ENCODE results near the gene HIPK2.
"Not testable (repeated sequence)": the region's sequence is repeated elsewhere in the genome, so short reads cannot be mapped to it uniquely, and the experiment has no call there.

Gene HIPK2

DNA sequence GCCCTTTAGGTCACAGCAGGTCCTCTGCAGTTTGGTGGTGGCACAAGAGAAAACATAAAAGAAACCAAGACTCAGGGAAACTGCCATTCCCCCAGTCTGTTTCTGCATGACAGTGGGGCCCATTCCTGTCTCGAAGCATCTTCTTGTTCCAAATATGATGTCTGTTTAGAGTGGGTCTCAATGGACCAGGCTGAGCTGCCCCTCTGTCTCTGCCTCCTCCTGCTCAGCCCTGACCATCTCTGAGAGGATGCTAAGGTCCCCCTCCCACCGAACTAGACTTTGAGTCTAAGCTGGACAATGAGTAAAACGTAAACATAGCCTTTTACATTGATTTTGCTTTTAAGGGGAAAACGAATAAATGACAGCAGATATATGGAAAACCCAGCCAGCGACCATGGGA lies 213.9 kb downstream of the HIPK2 start:
- no peak for TF ChIP-seq ZFX (IDR thresholded peaks at IDR 0.05)
- TF ChIP-seq, protein P1, sequence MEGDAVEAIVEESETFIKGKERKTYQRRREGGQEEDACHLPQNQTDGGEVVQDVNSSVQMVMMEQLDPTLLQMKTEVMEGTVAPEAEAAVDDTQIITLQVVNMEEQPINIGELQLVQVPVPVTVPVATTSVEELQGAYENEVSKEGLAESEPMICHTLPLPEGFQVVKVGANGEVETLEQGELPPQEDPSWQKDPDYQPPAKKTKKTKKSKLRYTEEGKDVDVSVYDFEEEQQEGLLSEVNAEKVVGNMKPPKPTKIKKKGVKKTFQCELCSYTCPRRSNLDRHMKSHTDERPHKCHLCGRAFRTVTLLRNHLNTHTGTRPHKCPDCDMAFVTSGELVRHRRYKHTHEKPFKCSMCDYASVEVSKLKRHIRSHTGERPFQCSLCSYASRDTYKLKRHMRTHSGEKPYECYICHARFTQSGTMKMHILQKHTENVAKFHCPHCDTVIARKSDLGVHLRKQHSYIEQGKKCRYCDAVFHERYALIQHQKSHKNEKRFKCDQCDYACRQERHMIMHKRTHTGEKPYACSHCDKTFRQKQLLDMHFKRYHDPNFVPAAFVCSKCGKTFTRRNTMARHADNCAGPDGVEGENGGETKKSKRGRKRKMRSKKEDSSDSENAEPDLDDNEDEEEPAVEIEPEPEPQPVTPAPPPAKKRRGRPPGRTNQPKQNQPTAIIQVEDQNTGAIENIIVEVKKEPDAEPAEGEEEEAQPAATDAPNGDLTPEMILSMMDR (conservative IDR thresholded peaks at IDR 0.05) = no peak
- H3K27ac ChIP-seq = no peak overlapping the region

DNA sequence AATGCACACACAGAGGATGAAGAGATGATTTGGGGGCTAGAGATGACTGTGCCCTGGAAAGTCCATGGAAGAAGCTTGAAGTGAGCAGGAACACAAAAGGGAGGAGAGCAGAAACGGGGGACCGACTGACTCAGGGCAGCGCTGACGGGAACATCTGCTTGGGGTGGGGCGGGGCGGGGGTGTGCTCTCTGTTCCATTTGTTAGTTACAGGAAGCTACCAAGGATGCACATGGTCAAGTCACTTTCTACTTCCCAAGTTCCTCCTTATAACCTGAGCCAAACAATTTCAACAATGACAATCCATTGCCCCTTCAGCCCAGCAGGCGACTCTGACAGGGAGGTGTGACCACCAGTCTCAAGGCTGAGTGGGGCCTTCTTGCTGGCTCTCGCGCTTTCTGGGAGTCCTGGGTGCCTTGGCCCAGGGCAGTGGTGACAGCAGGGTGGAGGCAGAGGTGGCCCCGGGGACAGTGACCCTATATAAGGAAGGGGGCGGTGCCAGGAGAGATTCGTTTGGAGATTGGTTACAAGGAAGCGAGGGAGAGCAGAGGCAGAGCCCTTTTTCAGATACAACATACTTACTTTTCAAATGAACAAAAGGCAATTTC lies 214.7 kb downstream of the HIPK2 start:
- no peak for TF ChIP-seq ZFX (IDR thresholded peaks at IDR 0.05)
- TF ChIP-seq, protein P1 (conservative IDR thresholded peaks at IDR 0.05) = no peak
- no peak overlapping the region for H3K27ac ChIP-seq

DNA sequence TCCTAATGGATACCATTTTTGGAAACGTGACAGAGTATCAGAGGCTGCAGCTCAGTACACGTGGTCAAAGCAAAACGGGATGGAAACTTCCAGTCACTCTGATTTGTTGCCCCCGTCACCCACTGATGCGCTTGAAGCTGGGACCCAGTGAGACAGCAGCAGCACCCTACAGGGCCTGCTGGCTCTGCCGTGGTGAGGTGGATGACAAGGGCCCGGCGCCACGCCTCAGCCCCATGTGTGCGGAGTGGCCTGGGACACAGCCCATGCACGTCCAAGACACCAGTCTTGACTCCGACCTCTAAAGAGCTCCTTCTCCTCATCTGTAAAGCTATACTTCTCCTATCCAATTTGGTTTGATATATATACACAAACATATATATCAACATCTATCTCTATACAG lies 215.3 kb downstream of the HIPK2 start:
- H3K27ac ChIP-seq = no peak overlapping the region
- TF ChIP-seq ZFX (IDR thresholded peaks at IDR 0.05) = no peak
- TF ChIP-seq, protein P1 (conservative IDR thresholded peaks at IDR 0.05) = no peak

DNA sequence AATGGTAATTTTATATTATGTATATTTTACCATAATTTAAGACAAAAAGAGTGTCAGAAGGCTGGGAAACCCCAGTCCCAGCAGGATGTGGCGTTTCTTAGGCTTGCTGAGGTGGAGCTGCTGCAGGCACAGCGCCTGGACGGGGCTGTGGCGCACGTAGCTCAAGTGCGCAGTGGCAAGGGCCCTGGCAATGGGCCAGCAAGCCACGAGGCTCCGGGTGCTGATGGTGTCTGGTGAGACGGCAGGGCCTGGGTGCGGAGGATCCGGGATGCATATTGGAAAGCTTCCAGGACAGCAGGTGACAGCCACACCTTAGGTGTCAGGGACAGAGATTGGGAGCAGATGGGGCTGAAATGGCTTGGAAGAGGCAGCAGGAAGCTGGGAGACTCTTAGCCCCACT lies 217.1 kb downstream of the HIPK2 start:
- no peak for TF ChIP-seq ZFX (IDR thresholded peaks at IDR 0.05)
- TF ChIP-seq, protein P1 (conservative IDR thresholded peaks at IDR 0.05) = no peak
- H3K27ac ChIP-seq = no peak overlapping the region

DNA sequence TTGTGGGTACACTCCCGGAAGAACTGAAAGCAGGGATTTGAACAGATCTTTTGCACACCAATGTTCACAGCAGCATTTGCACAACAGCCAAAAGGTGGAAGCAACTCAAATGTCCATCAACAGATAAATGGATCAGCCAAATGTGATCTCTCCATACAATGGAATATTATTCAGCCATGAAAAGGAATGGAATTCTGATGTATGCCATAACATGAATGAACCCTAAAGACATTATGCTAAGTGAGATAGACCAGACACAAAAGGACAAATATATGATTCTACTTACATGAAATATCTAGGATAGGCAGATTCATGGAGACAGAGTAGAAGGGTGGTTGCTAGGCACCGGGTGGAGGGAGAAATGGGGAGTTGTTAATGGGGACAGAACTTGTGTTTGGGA lies 217.6 kb downstream of the HIPK2 start:
- TF ChIP-seq, protein P1 (conservative IDR thresholded peaks at IDR 0.05) = no peak
- no peak for TF ChIP-seq ZFX (IDR thresholded peaks at IDR 0.05)
- H3K27ac ChIP-seq = no peak overlapping the region

DNA sequence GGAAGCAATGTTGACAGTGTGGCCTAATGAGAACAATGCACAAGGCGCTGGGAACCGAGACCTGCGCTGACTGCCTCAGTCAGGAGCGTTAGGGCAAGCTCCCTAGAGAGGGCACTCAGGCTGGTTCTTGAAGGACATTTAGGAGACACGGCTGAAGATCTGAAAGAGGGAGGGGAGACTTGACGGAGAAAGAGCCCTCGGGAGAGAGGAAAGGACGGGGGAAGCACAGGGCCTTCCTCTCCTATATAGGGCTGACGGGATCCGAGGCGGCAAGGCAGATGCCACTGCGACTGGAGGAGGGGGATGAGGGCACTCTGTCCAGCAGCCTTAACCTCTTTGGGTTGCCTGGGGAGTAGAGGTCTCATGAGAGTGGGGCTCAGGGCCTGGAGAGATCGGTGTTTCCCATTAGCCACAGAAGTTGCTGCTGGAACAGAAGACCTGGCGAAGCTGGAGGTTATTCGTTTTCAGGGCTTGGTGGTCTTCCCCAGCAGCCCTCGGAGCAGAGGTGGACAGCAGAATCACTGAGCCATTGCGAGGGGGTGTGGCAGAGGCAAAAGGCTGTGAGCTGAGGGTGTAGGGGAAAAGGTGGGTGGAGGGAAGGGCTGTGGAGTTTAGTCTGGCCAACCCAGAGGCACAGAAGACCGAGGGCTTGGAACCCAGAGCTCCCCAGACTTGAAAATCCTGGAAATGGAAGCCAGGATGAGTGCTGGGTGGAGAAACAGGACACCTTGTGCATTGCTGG lies 218.3 kb downstream of the HIPK2 start:
- TF ChIP-seq, protein P1 (conservative IDR thresholded peaks at IDR 0.05) = no peak
- no peak for TF ChIP-seq ZFX (IDR thresholded peaks at IDR 0.05)

DNA sequence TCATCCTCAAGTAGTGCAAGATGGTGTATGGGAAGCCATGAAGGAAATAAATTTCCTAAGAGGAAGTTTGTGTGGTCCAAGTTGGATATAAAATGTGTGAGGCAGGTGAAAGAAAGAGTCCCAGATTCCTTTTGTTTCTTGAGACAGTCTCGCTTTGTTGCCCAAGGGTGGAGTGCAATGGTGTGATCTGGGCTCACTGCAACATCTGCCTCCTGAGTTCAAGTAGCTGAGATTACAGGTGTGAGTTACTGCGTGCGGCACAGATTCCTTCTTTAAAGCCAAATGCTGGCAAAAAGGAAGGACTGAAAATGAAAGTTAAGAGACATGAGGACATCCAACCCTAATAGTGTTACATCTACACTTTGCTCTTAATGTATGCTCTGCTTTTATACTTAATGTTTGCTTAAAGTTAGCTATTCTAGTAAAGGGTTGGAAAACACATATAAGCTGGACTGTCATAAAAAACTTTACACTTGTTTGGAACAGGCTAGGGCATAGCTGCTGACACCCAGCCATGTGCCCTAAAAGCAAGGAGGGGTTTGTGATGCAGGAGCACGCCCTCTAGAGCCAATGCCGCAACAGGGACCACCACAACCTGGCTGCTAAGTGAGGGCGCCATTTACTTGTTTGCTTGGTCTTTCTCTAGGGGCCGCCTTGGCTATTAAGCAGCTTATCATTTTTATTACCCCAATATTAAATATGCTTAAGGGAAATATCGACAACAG lies 219.8 kb downstream of the HIPK2 start:
- TF ChIP-seq, protein P1 (conservative IDR thresholded peaks at IDR 0.05) = no peak
- no peak for TF ChIP-seq ZFX (IDR thresholded peaks at IDR 0.05)
- H3K27ac ChIP-seq = no peak overlapping the region

More for the DNA sequence above, 218.3 kb downstream of the HIPK2 start:
- no peak overlapping the region for H3K27ac ChIP-seq

DNA sequence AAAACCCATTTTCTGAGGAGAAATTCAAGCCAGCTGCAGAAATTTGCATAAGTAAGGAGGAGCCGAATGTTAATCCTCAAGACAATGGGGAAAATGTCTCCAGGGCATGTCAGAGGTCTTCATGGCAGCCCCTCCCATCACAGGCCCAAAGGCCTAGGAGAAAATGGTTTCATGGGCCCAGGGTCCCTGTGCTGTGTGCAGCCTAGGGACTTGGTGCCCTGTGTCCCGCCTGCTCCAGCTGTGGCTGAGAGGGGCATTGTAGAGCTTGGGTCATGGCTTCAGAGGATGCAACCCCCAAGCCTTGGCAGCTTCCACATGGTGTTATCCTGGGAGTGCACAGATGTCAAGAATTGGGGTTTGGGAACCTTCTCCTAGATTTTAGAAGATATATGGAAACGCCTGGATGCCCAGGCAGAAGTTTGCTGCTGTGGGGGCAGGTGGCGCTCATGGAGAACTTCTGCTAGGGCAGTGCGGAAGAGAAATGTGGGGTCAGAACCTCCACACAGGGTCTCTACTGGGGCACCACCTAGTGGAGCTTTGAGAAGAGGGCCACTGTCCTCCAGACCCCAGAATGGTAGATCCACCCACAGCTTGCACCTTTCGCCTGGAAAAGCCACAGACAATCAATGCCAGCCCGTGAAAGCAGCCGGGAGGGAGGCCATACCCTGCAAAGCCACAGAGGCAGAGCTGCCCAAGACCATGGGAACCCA lies 223.7 kb downstream of the HIPK2 start:
- H3K27ac ChIP-seq = not testable (repeated sequence)
